Embryonic facial prominence (tissue), 1 donor: ENCODE measurements around the gene SLC10A7.
"Not testable (repeated sequence)": the region's sequence is repeated elsewhere in the genome, so short reads cannot be mapped to it uniquely, and the experiment has no call there.

ENCODE experiments used
- DNase-seq: peaks from one replicate; pipeline ENCODE4 v3.0.0-alpha.2; 2016; ENCODE audit errors: extremely low spot score

SLC10A7 gene

GRCh38 chr4:146350114-146350513 lies 171.6 kb downstream of the SLC10A7 start:
- not testable (repeated sequence) for DNase-seq

- DNase-seq, result no peak
Measured at GRCh38 chr4:146349306-146349705, 172.4 kb downstream of the SLC10A7 start.

GRCh38 chr4:146347822-146348221 lies 173.9 kb downstream of the SLC10A7 start:
- no peak for DNase-seq

- DNase-seq, result no peak
Measured at GRCh38 chr4:146346276-146346675, 175.5 kb downstream of the SLC10A7 start.

- DNase-seq, result no peak
Measured at GRCh38 chr4:146343776-146344175, 178.0 kb downstream of the SLC10A7 start.

- DNase-seq, result no peak
Measured at GRCh38 chr4:146343199-146343598, 178.5 kb downstream of the SLC10A7 start.

- no peak for DNase-seq
Measured at GRCh38 chr4:146342600-146343192, 179.0 kb downstream of the SLC10A7 start.

- peak; percentile 17 for DNase-seq
Measured at GRCh38 chr4:146340798-146341197, 180.9 kb downstream of the SLC10A7 start.

- no peak for DNase-seq
Measured at GRCh38 chr4:146338512-146338911, 183.2 kb downstream of the SLC10A7 start.

- DNase-seq, result no peak
Measured at GRCh38 chr4:146336410-146336807, 185.3 kb downstream of the SLC10A7 start.

- no peak for DNase-seq
Measured at GRCh38 chr4:146335763-146336409, 185.9 kb downstream of the SLC10A7 start.

GRCh38 chr4:146334862-146335449 lies 186.8 kb downstream of the SLC10A7 start:
- DNase-seq, result no peak

- no peak for DNase-seq
Measured at GRCh38 chr4:146333895-146334262, 187.9 kb downstream of the SLC10A7 start.

GRCh38 chr4:146333187-146333894 lies 188.4 kb downstream of the SLC10A7 start:
- no peak for DNase-seq

GRCh38 chr4:146330392-146330791 lies 191.3 kb downstream of the SLC10A7 start:
- no peak for DNase-seq

GRCh38 chr4:146329050-146329716 lies 192.6 kb downstream of the SLC10A7 start:
- no peak for DNase-seq

GRCh38 chr4:146327859-146328650 lies 193.7 kb downstream of the SLC10A7 start:
- no peak for DNase-seq

GRCh38 chr4:146318894-146319293 lies 202.8 kb downstream of the SLC10A7 start:
- DNase-seq, result no peak

GRCh38 chr4:146317783-146318182 lies 204.0 kb downstream of the SLC10A7 start:
- DNase-seq, result no peak

GRCh38 chr4:146315184-146315583 lies 206.6 kb downstream of the SLC10A7 start:
- DNase-seq, result no peak

- no peak for DNase-seq
Measured at GRCh38 chr4:146311238-146311970, 210.3 kb downstream of the SLC10A7 start.
